ENCODE data around the gene FHL1.

Gene FHL1

GRCh38 chrX:136214551-136214950, 67.2 kb downstream of the FHL1 start:
- Histone ChIP-seq H3K27me3 (ENCODE audit: insufficient read depth, poor library complexity, severe bottlenecking) (no peaks in the 10 kb centered on the region), H3K9me3 (ENCODE audit: severe bottlenecking) (no peaks in the 10 kb centered on the region), H3K36me3 (ENCODE audit: low read depth) (peaks cover 11% of the 10 kb centered on the region), H3K4me3 (ENCODE audit: severe bottlenecking) (no peak overlapping the region), H3K27ac (ENCODE audit: poor library complexity, severe bottlenecking) (peak overlapping the region; percentile 69), H3K4me1 (ENCODE audit: insufficient read depth, poor library complexity, severe bottlenecking) (peaks cover 12% of the 10 kb centered on the region)
- peak; percentile 89 for ATAC-seq (ENCODE audit: low read depth)
- TF ChIP-seq CTCF (IDR thresholded peaks at IDR 0.05; ENCODE audit: poor library complexity, severe bottlenecking): no peak
- DNase-seq (ENCODE audit: low spot score): no peak

GRCh38 chrX:136215559-136215958, 68.2 kb downstream of the FHL1 start:
- no peak for ATAC-seq (ENCODE audit: low read depth)
- Histone ChIP-seq H3K4me1 (ENCODE audit: insufficient read depth, poor library complexity, severe bottlenecking) (peaks cover 21% of the 10 kb centered on the region), H3K9me3 (ENCODE audit: severe bottlenecking) (no peaks in the 10 kb centered on the region), H3K36me3 (ENCODE audit: low read depth) (peaks cover 21% of the 10 kb centered on the region), H3K4me3 (ENCODE audit: severe bottlenecking) (no peak overlapping the region), H3K27ac (ENCODE audit: poor library complexity, severe bottlenecking) (peak overlapping the region; percentile 69), H3K27me3 (ENCODE audit: insufficient read depth, poor library complexity, severe bottlenecking) (no peaks in the 10 kb centered on the region)
- no peak for TF ChIP-seq CTCF (IDR thresholded peaks at IDR 0.05; ENCODE audit: poor library complexity, severe bottlenecking)
- DNase-seq (ENCODE audit: low spot score): no peak

GRCh38 chrX:136219893-136220292, 72.6 kb downstream of the FHL1 start:
- no peak for DNase-seq (ENCODE audit: low spot score)
- Histone ChIP-seq H3K9me3 (ENCODE audit: severe bottlenecking) (no peaks in the 10 kb centered on the region), H3K4me3 (ENCODE audit: severe bottlenecking) (no peak overlapping the region), H3K27ac (ENCODE audit: poor library complexity, severe bottlenecking) (peak overlapping the region; percentile 80), H3K27me3 (ENCODE audit: insufficient read depth, poor library complexity, severe bottlenecking) (no peaks in the 10 kb centered on the region), H3K4me1 (ENCODE audit: insufficient read depth, poor library complexity, severe bottlenecking) (peaks cover 19% of the 10 kb centered on the region), H3K36me3 (ENCODE audit: low read depth) (peaks cover 43% of the 10 kb centered on the region)
- no peak for TF ChIP-seq CTCF (IDR thresholded peaks at IDR 0.05; ENCODE audit: poor library complexity, severe bottlenecking)
- ATAC-seq (ENCODE audit: low read depth): peak; percentile 61

GRCh38 chrX:136220540-136220939, 73.2 kb downstream of the FHL1 start:
- Histone ChIP-seq H3K27me3 (ENCODE audit: insufficient read depth, poor library complexity, severe bottlenecking) (no peaks in the 10 kb centered on the region), H3K4me3 (ENCODE audit: severe bottlenecking) (no peak overlapping the region), H3K36me3 (ENCODE audit: low read depth) (peaks cover 45% of the 10 kb centered on the region), H3K9me3 (ENCODE audit: severe bottlenecking) (no peaks in the 10 kb centered on the region), H3K27ac (ENCODE audit: poor library complexity, severe bottlenecking) (peak overlapping the region; percentile 80), H3K4me1 (ENCODE audit: insufficient read depth, poor library complexity, severe bottlenecking) (peaks cover 14% of the 10 kb centered on the region)
- ATAC-seq (ENCODE audit: low read depth): peak; percentile 48; the same call in 1 of the 3 replicates
- no peak for DNase-seq (ENCODE audit: low spot score)
- TF ChIP-seq CTCF (IDR thresholded peaks at IDR 0.05; ENCODE audit: poor library complexity, severe bottlenecking): no peak

DNA sequence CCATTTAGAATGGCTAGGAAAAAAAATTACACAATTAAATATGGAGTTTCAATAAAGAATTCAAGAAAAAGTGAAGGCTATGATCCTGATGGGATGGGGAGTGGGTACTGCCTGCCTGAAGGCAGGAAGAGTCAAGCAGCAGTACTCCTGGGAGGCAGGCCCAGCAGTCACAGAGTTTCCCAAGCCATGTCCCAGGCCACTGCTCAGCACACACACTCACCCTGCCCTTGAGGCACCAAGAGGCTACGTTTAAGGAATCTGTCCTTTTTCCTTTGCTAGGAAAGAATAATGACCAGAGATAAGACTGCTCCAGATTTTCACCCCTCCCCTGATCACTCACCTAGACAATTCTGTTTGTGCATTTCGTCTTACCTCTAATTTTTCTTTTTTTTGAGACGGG, 73.6 kb downstream of the FHL1 start:
- Histone ChIP-seq H3K27me3 (ENCODE audit: insufficient read depth, poor library complexity, severe bottlenecking) (no peaks in the 10 kb centered on the region), H3K9me3 (ENCODE audit: severe bottlenecking) (no peaks in the 10 kb centered on the region), H3K4me1 (ENCODE audit: insufficient read depth, poor library complexity, severe bottlenecking) (peaks cover 14% of the 10 kb centered on the region), H3K4me3 (ENCODE audit: severe bottlenecking) (no peak overlapping the region), H3K27ac (ENCODE audit: poor library complexity, severe bottlenecking) (peak overlapping the region; percentile 80), H3K36me3 (ENCODE audit: low read depth) (peaks cover 49% of the 10 kb centered on the region)
- no peak for TF ChIP-seq CTCF (IDR thresholded peaks at IDR 0.05; ENCODE audit: poor library complexity, severe bottlenecking)
- ATAC-seq (ENCODE audit: low read depth) (no peak), DNase-seq (ENCODE audit: low spot score) (no peak)

Measured in RWPE2 (cell line).